Activated naive CD8-positive, alpha-beta T cell treated with anti-CD3 and anti-CD28 coated beads, Interleukin-2, amount 50 U/mL, for 16 hours (primary cell): ENCODE results near the gene CGB5.
"Not testable (repeated sequence)": the region's sequence is repeated elsewhere in the genome, so short reads cannot be mapped to it uniquely, and the experiment has no call there.

Experiments used
- DNase-seq: peaks from one replicate; pipeline ENCODE4 v3.0.0-alpha.2; 2020; ENCODE audit warnings: low read depth, low spot score

CGB5 gene

GRCh38 chr19:49020931-49021895, 22.4 kb upstream of the CGB5 start:
- no peak for DNase-seq

GRCh38 chr19:49022116-49022515, 21.5 kb upstream of the CGB5 start:
- DNase-seq = no peak

DNA sequence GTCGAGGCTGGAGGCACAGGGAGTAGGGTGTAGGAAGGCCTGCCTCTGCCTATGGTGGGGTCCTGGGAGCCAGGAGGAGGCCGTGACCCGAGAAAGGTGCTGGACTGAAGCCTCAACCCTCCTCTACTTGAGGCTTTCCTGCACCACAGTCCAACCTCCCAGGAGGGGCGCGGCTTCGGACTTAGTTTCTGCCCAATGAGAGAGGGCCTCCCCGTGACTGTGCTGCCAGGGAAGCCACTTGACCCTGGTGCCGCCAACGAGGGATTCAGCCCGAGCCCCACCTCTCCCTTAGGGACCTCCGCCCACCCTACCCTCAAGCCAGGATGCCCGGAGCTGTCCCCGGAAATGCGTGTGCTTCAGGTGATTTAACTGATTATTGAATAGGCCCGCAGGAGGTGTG, 19.4 kb upstream of the CGB5 start, which contains the start of gene CGB3:
Gene CGB3, minus strand, starts transcription at position 101 of the 400 bp plus-strand sequence. CDS start 362 bp downstream, outside the sequence.
- not testable (repeated sequence) for DNase-seq

DNA sequence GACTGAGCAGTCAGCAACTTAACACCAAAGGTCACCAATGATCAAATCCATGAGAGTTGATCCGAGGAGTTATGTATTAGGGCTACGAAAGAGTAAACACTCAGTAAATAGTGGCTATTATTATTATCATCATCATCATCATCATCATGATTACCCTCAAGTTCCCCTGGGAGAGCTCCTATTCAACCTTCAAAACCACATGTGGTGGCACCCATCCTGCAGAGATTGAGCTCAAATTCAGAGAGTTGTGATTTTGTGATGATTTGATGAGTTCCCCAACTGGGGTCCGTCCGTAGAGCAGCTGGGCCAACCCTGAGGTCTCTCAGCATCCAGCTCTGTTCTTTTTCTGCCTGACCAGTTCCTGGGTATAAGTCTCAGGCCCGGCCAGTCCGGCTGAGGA, 18.6 kb upstream of the CGB5 start:
- not testable (repeated sequence) for DNase-seq

- not testable (repeated sequence) for DNase-seq
Measured at GRCh38 chr19:49025599-49025998, 18.0 kb upstream of the CGB5 start.

- DNase-seq = not testable (repeated sequence)
Measured at GRCh38 chr19:49028686-49029085, 15.0 kb upstream of the CGB5 start.

- DNase-seq = not testable (repeated sequence)
Measured at GRCh38 chr19:49029749-49030148, 13.9 kb upstream of the CGB5 start.

DNA sequence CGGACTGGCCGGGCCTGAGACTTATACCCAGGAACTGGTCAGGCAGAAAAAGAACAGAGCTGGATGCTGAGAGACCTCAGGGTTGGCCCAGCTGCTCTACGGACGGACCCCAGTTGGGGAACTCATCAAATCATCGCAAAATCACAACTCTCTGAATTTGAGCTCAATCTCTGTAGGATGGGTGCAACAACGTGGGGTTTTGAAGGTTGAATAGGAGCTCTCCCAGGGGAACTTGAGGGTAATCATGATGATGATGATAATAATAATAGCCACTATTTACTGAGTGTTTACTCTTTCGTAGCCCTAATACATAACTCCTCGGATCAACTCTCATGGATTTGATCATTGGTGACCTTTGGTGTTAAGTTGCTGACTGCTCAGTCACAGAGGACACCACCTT, 13.3 kb upstream of the CGB5 start:
- not testable (repeated sequence) for DNase-seq

- not testable (repeated sequence) for DNase-seq
Measured at GRCh38 chr19:49031642-49032301, 11.9 kb upstream of the CGB5 start, which contains the start of gene CGB2. TSS of gene CGB2 (plus strand) at chr19:49031890. CDS start at chr19:49032096, 206 bp downstream.

DNA sequence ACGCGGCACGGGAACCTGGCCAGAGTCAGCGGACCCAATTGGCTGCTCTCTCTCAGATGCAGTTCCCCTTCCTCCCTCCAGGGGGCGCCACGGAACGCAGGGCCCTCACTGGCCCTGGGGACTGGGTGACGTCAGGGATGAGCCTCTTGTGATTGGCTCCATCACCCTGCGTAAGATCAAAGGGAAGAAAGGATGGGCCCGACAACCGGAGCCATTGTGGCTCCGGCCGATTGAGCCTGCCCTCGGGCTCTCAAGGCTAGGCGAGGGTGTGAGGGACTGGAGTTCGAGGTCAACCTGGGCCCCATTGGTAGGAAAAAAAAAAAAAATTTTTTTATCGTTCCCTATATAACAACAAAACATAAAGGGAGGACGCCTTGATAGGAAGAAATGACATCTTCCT, 6.8 kb upstream of the CGB5 start, which contains the start of gene CGB1:
Gene CGB1, minus strand, starts transcription at position 81 of the 400 bp plus-strand sequence. CDS start 184 bp downstream, outside the sequence.
- not testable (repeated sequence) for DNase-seq

DNA sequence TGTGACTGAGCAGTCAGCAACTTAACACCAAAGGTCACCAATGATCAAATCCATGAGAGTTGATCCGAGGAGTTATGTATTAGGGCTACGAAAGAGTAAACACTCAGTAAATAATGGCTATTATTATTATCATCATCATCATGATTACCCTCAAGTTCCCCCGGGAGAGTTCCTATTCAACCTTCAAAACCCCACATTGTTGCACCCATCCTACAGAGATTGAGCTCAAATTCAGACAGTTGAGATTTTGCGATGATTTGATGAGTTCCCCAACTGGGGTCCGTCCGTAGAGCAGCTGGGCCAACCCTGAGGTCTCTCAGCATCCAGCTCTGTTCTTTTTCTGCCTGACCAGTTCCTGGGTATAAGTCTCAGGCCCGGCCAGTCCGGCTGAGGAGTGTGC, 5.5 kb upstream of the CGB5 start:
- not testable (repeated sequence) for DNase-seq

DNA sequence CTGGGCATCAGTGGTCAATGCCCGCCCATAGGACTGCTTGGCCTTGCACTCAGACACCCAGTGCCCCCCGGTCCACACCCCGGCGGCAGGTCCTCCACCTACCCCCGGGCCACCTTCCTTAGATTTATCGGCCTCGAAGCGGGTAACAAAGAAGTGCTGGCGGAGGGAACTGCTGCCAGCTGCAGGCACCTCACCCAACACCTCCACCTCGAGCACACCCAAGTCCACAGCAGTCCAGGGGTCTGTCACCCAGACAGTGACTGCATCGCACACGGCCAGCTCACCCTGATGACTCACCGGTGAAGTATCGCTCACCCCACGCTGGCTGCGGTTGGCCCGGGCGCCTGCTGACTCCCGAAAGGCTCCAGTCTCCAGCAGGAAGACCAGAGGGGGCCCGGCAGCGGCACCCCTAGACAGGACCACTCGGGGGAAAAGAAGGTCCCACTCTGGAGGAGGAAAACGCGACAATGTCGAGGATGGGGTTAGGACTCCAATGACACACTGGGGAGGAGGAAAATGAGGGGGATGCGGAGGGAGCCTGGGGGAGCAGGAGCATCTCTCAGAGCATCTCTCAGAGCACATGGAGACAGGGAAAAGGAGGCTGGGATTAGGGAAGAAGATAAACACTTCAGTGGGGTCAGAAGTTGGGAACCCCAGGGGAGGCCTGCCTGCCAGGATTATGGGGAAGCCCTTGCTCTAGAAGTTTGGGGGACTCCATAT, 4.9 kb upstream of the CGB5 start:
- not testable (repeated sequence) for DNase-seq

DNA sequence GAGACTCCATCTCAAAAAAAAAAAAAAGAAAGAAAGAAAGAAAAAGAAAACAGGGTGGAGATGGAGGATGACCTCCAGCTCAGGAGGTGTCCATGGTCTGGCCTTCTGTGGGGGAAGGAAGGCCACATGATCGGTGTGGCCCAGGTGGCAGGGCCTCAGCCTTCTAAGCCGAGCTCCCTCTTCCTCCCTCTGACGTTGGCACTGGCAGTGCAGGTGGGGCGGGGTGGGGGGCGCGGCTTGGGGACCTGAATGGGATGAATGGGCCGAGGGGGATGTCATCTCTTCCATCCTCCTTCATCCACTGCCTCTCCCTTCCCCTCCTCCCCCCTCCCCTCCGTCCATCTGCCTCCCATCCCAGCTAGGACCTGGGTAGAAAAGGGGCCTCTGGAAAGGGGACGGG, 3.9 kb upstream of the CGB5 start:
- DNase-seq = not testable (repeated sequence)

- DNase-seq = no peak
Measured at GRCh38 chr19:49042177-49042576, 1.5 kb upstream of the CGB5 start.

- not testable (repeated sequence) for DNase-seq
Measured at GRCh38 chr19:49042666-49043065, 982 bp upstream of the CGB5 start.

GRCh38 chr19:49049011-49049410, 5.4 kb downstream of the CGB5 start, which contains the start of gene CGB8:
TSS of gene CGB8 (minus strand) at chr19:49049111. CDS start at chr19:49048739, 372 bp downstream.
- not testable (repeated sequence) for DNase-seq

DNA sequence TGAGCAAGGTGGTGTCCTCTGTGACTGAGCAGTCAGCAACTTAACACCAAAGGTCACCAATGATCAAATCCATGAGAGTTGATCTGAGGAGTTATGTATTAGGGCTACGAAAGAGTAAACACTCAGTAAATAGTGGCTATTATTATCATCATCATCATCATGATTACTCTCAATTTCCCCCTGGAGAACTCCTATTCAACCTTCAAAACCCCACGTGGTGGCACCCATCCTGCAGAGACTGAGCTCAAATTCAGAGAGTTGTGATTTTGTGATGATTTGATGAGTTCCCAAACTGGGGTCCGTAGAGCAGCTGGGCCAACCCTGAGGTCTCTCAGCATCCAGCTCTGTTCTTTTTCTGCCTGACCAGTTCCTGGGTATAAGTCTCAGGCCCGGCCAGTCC, 6.2 kb downstream of the CGB5 start:
- not testable (repeated sequence) for DNase-seq

DNA sequence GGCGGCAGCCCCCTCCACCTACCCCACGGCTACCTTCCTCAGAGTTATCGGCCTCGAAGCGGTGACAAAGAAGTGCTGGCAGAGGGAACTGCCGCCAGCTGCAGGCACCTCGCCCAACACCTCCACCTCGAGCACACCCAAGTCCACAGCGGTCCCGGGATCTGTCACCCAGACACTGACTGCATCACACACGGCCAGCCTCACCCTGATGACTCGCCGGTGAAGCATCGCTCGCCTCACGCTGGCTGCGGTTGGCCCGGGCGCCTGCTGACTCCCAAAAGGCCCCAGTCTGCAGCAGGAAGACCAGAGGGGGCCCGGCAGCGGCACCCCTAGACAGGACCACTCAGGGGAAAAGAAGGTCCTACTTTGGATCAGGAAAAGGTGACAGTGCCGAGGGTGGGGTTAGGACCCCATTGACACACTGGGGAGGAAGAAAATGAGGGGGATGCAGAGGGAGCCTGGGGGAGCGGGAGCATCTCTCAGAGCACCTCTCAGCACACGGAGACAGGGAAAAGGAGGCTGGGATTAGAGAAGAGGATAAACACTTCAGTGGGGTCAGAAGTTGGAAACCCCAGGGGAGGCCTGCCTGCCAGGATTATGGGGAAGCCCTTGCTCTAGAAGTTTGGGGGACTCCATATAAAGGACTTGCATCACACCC, 6.9 kb downstream of the CGB5 start:
- not testable (repeated sequence) for DNase-seq

DNA sequence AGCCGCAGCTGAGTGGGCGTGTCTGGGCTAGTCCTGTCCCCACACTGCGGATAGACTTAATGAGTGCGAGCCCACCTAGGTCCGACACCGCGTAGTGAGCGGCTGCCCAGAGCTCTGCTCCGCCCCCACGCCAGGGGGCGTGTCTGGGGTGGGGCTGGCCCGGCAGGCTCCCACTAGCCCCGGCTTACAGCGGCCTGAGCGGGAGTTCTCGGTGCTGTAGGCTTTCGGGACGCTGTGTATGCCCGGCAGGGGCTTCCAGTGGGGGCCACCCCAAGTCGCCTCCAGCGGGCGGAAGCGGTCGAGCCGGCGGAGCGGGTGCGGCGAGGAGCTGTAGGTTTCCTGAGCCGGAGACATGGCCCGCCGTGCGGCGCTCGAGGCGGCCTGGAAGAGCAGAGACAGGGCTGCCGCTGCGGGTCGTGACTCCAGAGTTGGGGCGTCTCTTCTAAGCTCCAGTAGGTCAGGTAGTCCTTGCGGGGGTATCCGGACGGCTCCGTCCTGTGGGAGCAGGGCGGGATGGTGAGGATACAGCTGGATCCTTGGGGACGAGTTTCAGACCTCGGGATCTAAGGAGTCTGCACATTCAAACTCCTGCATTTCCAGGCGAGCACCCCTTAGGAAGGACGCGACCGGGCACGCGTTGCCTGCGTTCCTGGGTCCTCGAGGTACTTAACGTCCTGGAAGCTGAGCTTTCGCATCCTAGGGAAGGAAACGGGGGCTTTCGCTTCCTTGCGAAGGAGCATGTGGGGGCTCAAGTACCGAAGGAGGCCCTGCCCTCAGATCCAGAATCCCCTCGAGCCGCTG, 12.7 kb downstream of the CGB5 start:
- no peak for DNase-seq
